Memory B cell (primary cell): Measurements from ENCODE around the gene GADD45A.

ENCODE experiments used
- ATAC-seq: fragments of 150-1000 bp; cut with Tn5 transposase; 2 replicates; pipeline ENCODE4 v1.10.0; 2021; ENCODE audit warnings: low read depth, mild to moderate bottlenecking, moderate library complexity
- DNase-seq, 2 donors: peaks; one replicate each; pipeline ENCODE4 v3.0.0; 2022; ENCODE audit warnings: low spot score in 2 of 2
- H3K27ac Mint-ChIP-seq: one replicate; pipeline ENCODE4 v1.8.0; 2022; ENCODE audit warnings: mild to moderate bottlenecking, moderate library complexity, mixed read lengths
- H3K27me3 Mint-ChIP-seq: one replicate; pipeline ENCODE4 v1.8.0; 2022; ENCODE audit warnings: mixed read lengths
- H3K36me3 Mint-ChIP-seq: one replicate; pipeline ENCODE4 v1.8.0; 2022; ENCODE audit warnings: mild to moderate bottlenecking, mixed read lengths
- H3K4me1 Mint-ChIP-seq: one replicate; pipeline ENCODE4 v1.8.0; 2022; ENCODE audit warnings: mixed read lengths
- H3K4me3 Mint-ChIP-seq: one replicate; pipeline ENCODE4 v1.8.0; 2022; ENCODE audit warnings: mild to moderate bottlenecking, moderate library complexity, mixed read lengths
- H3K9me3 Mint-ChIP-seq: one replicate; pipeline ENCODE4 v1.8.0; 2022; ENCODE audit warnings: mixed read lengths

The GADD45A gene

DNA sequence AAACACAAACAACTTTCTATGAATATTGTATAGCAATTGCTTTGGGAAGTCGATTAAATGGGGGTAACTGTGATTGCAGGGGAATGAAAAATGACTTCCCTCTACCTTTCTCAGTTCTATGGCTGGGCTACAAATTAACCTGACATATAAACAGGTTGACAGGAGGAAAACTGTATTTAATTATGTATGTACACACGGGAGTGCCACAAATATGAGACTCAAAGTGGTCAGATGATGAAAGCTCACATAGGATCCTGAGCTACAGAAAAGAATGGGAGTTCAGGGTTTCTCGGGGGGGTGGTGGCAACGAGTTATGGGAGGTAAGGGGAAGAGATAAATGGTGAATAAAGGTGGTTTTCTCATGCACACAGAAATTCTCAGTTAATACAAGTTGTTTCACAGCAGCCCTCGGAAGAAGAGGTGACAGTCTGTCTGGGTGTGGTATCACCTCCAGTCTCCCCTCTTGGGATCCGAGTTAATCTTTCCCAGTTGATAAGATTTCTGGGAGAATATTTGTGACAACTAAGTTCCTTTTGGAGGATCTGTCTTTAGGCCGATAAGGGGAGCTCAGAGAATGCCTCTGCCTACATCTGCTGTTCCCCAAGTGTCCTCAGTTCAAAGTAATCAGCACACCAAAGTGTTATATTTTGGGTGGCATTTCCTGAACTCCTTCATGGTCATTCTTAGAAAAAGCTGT is 26.3 kb downstream of the GADD45A start:
- ATAC-seq = no peak
- no peaks in the 10 kb centered on the region for H3K36me3 Mint-ChIP-seq
- H3K27me3 Mint-ChIP-seq = peaks cover 3% of the 10 kb centered on the region
- H3K4me3 Mint-ChIP-seq = no peak overlapping the region
- H3K27ac Mint-ChIP-seq = no peak overlapping the region
- no peak for DNase-seq
- peaks cover 2% of the 10 kb centered on the region for H3K4me1 Mint-ChIP-seq
- no peaks in the 10 kb centered on the region for H3K9me3 Mint-ChIP-seq

DNA sequence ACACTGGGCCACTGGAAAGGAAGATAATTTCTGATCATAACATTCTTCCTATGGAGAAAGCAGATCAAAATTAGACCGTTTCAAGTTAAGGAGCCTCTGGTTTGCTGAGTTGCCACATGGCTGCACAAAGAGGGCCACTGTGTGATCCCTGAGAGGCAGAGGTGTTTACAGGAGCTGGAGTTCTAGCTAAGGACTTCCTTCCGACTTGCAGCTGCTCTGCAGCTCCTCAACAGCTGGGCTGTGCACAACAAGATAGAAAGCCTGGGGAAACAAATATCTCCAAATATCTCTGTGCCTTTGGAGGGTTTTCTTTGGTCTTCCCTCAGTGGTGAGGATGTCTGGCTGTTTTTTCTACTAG is 26.8 kb downstream of the GADD45A start:
- peaks cover 3% of the 10 kb centered on the region for H3K27me3 Mint-ChIP-seq
- no peaks in the 10 kb centered on the region for H3K9me3 Mint-ChIP-seq

GRCh38 chr1:67713057-67713846 is 28.3 kb downstream of the GADD45A start:
- Mint-ChIP-seq H3K27me3 (peaks cover 3% of the 10 kb centered on the region), H3K27ac (no peak overlapping the region), H3K9me3 (no peaks in the 10 kb centered on the region), H3K4me3 (no peak overlapping the region), H3K36me3 (no peaks in the 10 kb centered on the region), H3K4me1 (peaks cover 2% of the 10 kb centered on the region)
- ATAC-seq (no peak), DNase-seq (no peak)

More for the DNA sequence above, 26.8 kb downstream of the GADD45A start:
- Mint-ChIP-seq H3K4me3 (no peak overlapping the region), H3K27ac (no peak overlapping the region), H3K36me3 (no peaks in the 10 kb centered on the region), H3K4me1 (peaks cover 2% of the 10 kb centered on the region)
- DNase-seq = no peak
- ATAC-seq = no peak

- H3K27me3 Mint-ChIP-seq = peaks cover 3% of the 10 kb centered on the region
- DNase-seq (no peak), ATAC-seq (no peak)
- H3K4me1 Mint-ChIP-seq = peaks cover 2% of the 10 kb centered on the region
- no peak overlapping the region for H3K4me3 Mint-ChIP-seq
- H3K27ac Mint-ChIP-seq = no peak overlapping the region
- no peaks in the 10 kb centered on the region for H3K9me3 Mint-ChIP-seq
- H3K36me3 Mint-ChIP-seq = no peaks in the 10 kb centered on the region
Measured at GRCh38 chr1:67715819-67716218, 30.8 kb downstream of the GADD45A start.

DNA sequence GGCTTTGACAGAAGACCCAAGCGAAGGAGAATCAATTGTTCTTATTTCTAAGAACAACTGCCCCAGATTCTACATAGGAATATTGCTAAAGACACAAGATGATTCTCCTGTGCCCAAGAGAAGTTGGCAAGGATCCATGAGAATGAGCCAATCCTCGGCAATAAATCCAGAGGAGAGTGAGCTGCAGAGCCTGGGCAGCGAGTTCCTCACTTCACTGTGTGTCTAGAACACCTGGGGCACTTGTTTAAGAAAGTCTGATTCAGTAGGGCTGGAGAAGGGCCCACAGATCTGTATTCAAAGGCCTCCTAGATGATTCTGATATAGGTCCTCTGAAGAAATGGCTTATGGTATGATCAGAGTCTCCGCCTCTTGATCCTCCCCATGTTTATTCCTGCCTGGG is 31.8 kb downstream of the GADD45A start:
- Mint-ChIP-seq H3K4me3 (no peak overlapping the region), H3K27me3 (no peaks in the 10 kb centered on the region), H3K27ac (no peak overlapping the region), H3K4me1 (no peaks in the 10 kb centered on the region), H3K36me3 (no peaks in the 10 kb centered on the region), H3K9me3 (no peaks in the 10 kb centered on the region)
- no peak for DNase-seq
- no peak for ATAC-seq

DNA sequence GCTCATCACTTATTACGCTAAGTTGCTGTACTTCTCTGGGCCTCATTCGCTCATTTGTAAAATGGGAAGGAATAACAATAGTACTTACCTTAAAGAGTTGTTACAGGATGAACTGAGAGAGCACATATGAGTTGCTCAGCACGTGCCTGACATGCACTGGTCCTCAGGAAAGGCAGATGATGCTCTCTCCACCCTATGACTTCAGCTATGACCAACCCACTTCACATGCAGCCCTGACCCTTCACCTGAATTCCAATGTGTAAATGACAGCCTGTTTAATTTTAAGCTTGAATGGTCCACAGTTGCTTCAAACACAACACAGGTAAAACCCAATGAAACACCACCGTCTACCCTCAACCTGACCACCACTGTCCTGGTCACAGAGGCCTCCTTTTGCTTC is 32.9 kb downstream of the GADD45A start:
- no peak for ATAC-seq
- Mint-ChIP-seq H3K4me3 (no peak overlapping the region), H3K27me3 (no peaks in the 10 kb centered on the region), H3K27ac (no peak overlapping the region), H3K4me1 (no peaks in the 10 kb centered on the region), H3K36me3 (no peaks in the 10 kb centered on the region), H3K9me3 (no peaks in the 10 kb centered on the region)
- no peak for DNase-seq

DNA sequence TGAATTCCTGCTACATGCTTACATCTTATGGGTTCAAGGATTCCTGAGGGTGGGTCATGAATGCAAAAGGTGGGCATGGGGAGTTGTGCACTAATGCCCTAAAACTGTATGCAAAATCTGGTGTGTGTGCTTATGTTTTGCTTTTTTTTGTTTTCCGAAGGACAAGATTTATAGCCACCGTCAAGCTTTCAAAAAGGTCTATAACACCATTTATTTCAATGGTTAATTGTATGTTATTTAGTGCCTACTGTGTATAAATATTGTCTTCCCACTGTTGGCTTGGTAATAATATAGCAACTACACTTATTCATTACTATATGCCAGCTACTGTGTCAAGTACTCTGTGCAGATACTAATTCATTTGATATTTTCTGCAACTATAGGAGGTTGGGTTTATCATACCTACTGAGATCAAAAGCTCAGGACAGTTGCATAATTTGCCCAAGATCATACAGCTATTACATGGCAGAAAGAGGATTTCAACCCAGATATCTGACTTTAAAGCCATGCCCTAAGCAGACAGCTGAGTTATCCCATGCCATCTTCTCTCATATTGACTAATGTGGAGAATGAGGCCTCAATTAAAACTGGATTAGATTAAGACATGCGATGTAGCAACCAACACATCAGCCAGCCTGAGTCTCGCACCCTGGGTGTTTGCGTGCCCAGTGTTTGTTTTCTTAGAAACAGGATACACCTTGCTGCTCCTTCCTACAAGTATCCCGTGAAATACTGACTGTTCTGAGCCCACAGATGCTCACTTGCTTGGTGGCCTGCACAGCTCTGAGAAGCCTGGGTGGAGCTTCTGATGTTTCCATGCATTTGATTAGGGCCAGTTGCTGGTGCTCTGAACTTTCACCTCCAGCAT is 34.6 kb downstream of the GADD45A start:
- H3K27ac Mint-ChIP-seq = no peak overlapping the region
- DNase-seq (no peak), ATAC-seq (no peak)
- no peaks in the 10 kb centered on the region for H3K9me3 Mint-ChIP-seq
- no peaks in the 10 kb centered on the region for H3K4me1 Mint-ChIP-seq
- no peak overlapping the region for H3K4me3 Mint-ChIP-seq
- no peaks in the 10 kb centered on the region for H3K27me3 Mint-ChIP-seq
- H3K36me3 Mint-ChIP-seq = no peaks in the 10 kb centered on the region

GRCh38 chr1:67721112-67721511 is 36.1 kb downstream of the GADD45A start:
- Mint-ChIP-seq H3K27ac (no peak overlapping the region), H3K36me3 (no peaks in the 10 kb centered on the region), H3K4me1 (no peaks in the 10 kb centered on the region), H3K27me3 (no peaks in the 10 kb centered on the region), H3K9me3 (no peaks in the 10 kb centered on the region), H3K4me3 (no peak overlapping the region)
- ATAC-seq (no peak), DNase-seq (no peak)

DNA sequence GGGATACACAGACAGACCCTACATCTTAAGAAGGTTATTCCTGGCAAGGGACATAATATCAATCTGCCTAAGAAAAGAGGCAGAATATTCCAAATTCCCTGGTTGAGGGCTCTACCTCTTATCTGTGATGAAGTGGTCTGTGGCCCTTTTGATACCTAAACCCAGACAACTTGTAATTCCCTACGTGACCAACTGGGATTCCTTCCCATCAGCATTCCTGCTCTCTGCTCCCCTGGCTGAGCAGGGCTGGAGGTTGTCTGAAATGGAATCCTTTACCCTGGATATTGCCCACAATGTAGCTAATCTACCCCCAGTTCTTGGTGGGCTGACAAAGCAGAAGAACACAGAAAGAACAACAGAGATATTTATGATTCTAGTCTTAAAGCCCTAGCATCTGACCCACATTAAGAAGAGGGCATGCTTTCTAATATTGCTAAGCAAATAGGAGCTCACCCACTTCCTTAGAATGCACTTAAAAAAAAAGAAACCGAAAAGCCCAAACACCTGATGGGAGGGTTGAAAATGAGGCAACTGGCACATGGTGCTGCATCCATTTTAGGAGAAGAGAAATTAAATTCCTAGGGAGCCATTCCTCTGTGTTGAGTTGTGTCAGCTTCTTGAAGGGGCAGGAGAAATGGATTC is 36.8 kb downstream of the GADD45A start:
- H3K9me3 Mint-ChIP-seq = no peaks in the 10 kb centered on the region
- H3K4me3 Mint-ChIP-seq = no peak overlapping the region
- H3K27me3 Mint-ChIP-seq = no peaks in the 10 kb centered on the region
- H3K36me3 Mint-ChIP-seq = no peaks in the 10 kb centered on the region
- ATAC-seq = no peak
- H3K27ac Mint-ChIP-seq = no peak overlapping the region
- H3K4me1 Mint-ChIP-seq = no peaks in the 10 kb centered on the region
- no peak for DNase-seq

- Mint-ChIP-seq H3K27me3 (no peaks in the 10 kb centered on the region), H3K9me3 (no peaks in the 10 kb centered on the region), H3K4me3 (no peak overlapping the region), H3K36me3 (no peaks in the 10 kb centered on the region), H3K4me1 (no peaks in the 10 kb centered on the region), H3K27ac (no peak overlapping the region)
- DNase-seq = no peak
- ATAC-seq = no peak
Measured at GRCh38 chr1:67722292-67722944, 37.4 kb downstream of the GADD45A start.

DNA sequence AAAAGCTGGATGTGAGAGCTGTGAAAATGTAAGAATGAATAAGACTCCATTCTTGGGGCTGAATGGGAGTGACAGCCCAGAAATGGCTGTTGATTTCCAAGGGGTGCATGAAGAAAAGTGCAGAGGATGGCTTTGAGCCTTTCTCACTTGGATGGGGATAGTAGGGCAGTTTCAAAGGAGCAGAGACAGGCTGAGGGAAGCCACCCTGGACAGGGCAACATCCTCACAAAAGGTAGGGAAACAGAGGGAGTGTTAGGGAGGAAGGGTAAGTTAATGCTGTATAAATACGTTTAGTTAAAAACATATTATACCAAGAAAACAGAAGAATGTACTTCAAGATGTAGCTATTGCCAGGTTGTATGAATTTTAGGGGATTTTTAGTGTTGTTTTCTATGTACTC is 38.1 kb downstream of the GADD45A start:
- no peaks in the 10 kb centered on the region for H3K4me1 Mint-ChIP-seq
- no peaks in the 10 kb centered on the region for H3K27me3 Mint-ChIP-seq
- H3K36me3 Mint-ChIP-seq = no peaks in the 10 kb centered on the region
- no peak overlapping the region for H3K4me3 Mint-ChIP-seq
- ATAC-seq (no peak), DNase-seq (no peak)
- no peaks in the 10 kb centered on the region for H3K9me3 Mint-ChIP-seq
- H3K27ac Mint-ChIP-seq = no peak overlapping the region

DNA sequence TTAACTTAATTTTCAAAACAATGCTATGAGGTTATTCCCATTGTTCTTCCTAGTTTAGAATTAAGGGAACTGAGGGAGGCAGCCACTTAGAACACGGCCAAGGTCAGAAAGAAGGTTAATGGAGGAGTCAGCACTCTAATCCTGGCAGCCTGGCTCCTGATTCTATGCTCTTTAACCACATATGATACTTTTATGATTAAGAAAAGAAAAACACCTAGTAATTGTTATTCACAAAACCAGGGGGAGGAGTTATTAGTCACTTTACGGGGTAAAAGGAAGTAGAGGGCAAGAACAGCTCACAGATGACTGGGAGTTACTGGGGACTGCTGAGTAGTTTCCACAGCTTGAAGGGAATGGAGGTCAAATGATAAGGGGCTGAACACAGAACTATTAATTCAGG is 38.6 kb downstream of the GADD45A start:
- Mint-ChIP-seq H3K4me1 (no peaks in the 10 kb centered on the region), H3K27ac (no peak overlapping the region), H3K27me3 (no peaks in the 10 kb centered on the region), H3K9me3 (no peaks in the 10 kb centered on the region), H3K4me3 (no peak overlapping the region), H3K36me3 (no peaks in the 10 kb centered on the region)
- no peak for ATAC-seq
- DNase-seq = no peak

GRCh38 chr1:67724928-67725560 is 40.0 kb downstream of the GADD45A start:
- no peak overlapping the region for H3K27ac Mint-ChIP-seq
- ATAC-seq (no peak), DNase-seq (no peak)
- H3K9me3 Mint-ChIP-seq = no peaks in the 10 kb centered on the region
- no peaks in the 10 kb centered on the region for H3K27me3 Mint-ChIP-seq
- H3K4me3 Mint-ChIP-seq = no peak overlapping the region
- H3K4me1 Mint-ChIP-seq = no peaks in the 10 kb centered on the region
- no peaks in the 10 kb centered on the region for H3K36me3 Mint-ChIP-seq
